Ovary (tissue), 9 donors: ENCODE results near the gene SMIM43. TPM values are rescaled to one million over a fixed set of nuclear protein-coding genes. Genes with fewer than 3 reads are reported as not detected.

ENCODE experiments used
- DNase-seq, 5 donors: peaks; one replicate each; pipeline ENCODE4 v3.0.0-alpha.2; 2019 to 2020
- H3K27ac ChIP-seq, 2 donors: fragments of 200-600 bp; one replicate each; pipeline versions ENCODE4 v1.5.1 to v1.8.0; 2019 to 2022
- H3K27me3 ChIP-seq: fragments of 200-600 bp; one replicate; pipeline ENCODE4 v1.8.0; 2022
- H3K36me3 ChIP-seq: fragments of 200-600 bp; sonication (generic); one replicate; pipeline ENCODE4 v1.5.1; 2019
- H3K4me1 ChIP-seq: one replicate; pipeline ENCODE4 v1.8.1; 2013; ENCODE audit warnings: mild to moderate bottlenecking, moderate library complexity; ENCODE audit not compliant: insufficient read depth
- H3K4me3 ChIP-seq: fragments of 200-600 bp; sonication (generic); one replicate; pipeline ENCODE4 v1.5.1; 2017
- H3K9me3 ChIP-seq, 2 donors: fragments of 200-600 bp in 1 of 2; sonication (generic) in 1 of 2; one replicate each; pipeline versions ENCODE4 v1.5.1 to v1.8.1; 2013 to 2019; ENCODE audit warnings: mild to moderate bottlenecking in 1 of 2, moderate library complexity in 1 of 2
- CTCF ChIP-seq, 3 donors: fragments of 450-650 bp in 2 of 3; fragments of 200-600 bp in 1 of 3; IDR thresholded peaks; one replicate each; pipeline versions ENCODE4 v1.5.1 to v1.8.0; 2016 to 2022; ENCODE audit warnings: antibody characterized with exemption in 3 of 3, mild to moderate bottlenecking in 1 of 3
- EP300 ChIP-seq: sonication (generic); formaldehyde crosslinking; IDR thresholded peaks from one replicate; pipeline ENCODE4 v1.6.1; 2017; ENCODE audit warnings: antibody characterized with exemption
- POLR2A ChIP-seq: fragments of 450-650 bp; IDR thresholded peaks from one replicate; pipeline ENCODE4 v1.6.1; 2017; ENCODE audit warnings: antibody characterized with exemption, mild to moderate bottlenecking, moderate library complexity
- WGBS, 3 donors: extraction: QIAGEN DNeasy Blood & Tissue Kit in 1 of 3; methylation state at CpG; one replicate each; pipeline versions ENCODE4 v1.1.5 to v1.1.7; 2013 to 2017; 5-methylcytosine and 5-hydroxymethylcytosine counted together
- intact Hi-C, 4 donors: fragments of 100-400 bp; cut with DNase I; formaldehyde crosslinking; loops; one replicate each; pipeline versions ENCODE4 v1.11.0 to v1.15.1; 2022 to 2023
- polyA plus RNA-seq, 2 donors: library from polyadenylated mRNA; stranded (reverse); fragments of 200-250 nt in 1 of 2; fragments of 350-450 nt in 1 of 2; fragmentation: Illumina TruSeq in 1 of 2; extraction: RNeasy Lipid Tissue Mini Kit (QIAGEN cat#74804) in 1 of 2; gene quantifications; one replicate each; pipeline ENCODE4 v1.2.3, GENCODE V29; 2013 to 2014
- total RNA-seq, 7 donors: library from RNA; depleted of rRNA in 2 of 7; stranded (reverse); fragments of >200 nt in 2 of 7; fragmentation: NEBNext Ultra II Directional in 3 of 7; extraction: Animal tissue kit (Norgen Biotek cat#: 25700) in 3 of 7; gene quantifications; one replicate each; pipeline versions ENCODE4 v1.1.0 to v1.2.4, GENCODE V29; 2016 to 2023
- donor health status: DM: no; HTN: no; CAD: no; lungs with moderate emphysema.
- donor health status: DM: no; HTN: no; CAD: no.
- donor health status: Bipolar disorder and iron deficiency.
- donor health status: DM: yes; HTN: yes; CAD: no.
- donor health status: DM: no; HTN: no; CAD: no.
- donor health status: DM: yes; HTN: yes; CAD: no.

Gene SMIM43
- total and polyA plus RNA-seq, 9 donors = 0.11 to 0.40 (median 0.25) TPM; not detected in 5

GRCh38 chr4:121778991-121779628 lies 14.1 kb upstream of the SMIM43 start:
- Histone ChIP-seq H3K9me3 (no peaks in the 10 kb centered on the region), H3K4me1 (no peaks in the 10 kb centered on the region), H3K4me3 (no peak overlapping the region), H3K36me3 (no peaks in the 10 kb centered on the region), H3K27ac (no peak overlapping the region), H3K27me3 (no peaks in the 10 kb centered on the region)
- no peak for DNase-seq
- TF ChIP-seq POLR2A = no peak
- no peak for TF ChIP-seq EP300
- TF ChIP-seq CTCF (IDR thresholded peaks at IDR 0.05) = no peak
- intact Hi-C loops = no loop called here
- 83 to 87% (median 84%) methylated on average over 8 of the region's 8 CpGs for WGBS, 3 donors

- TF ChIP-seq CTCF (IDR thresholded peaks at IDR 0.05) (no peak), POLR2A (no peak), EP300 (no peak)
- DNase-seq = no peak
- Histone ChIP-seq H3K27me3 (no peaks in the 10 kb centered on the region), H3K36me3 (no peaks in the 10 kb centered on the region), H3K27ac (no peak overlapping the region), H3K4me1 (no peaks in the 10 kb centered on the region), H3K4me3 (no peak overlapping the region), H3K9me3 (no peaks in the 10 kb centered on the region)
- intact Hi-C loops = no loop called here
- 42 to 46% (median 43%) methylated on average over 3 of the region's 3 CpGs for WGBS, 3 donors
These were observed 12.7 kb upstream of the SMIM43 start for GRCh38 chr4:121777625-121778024.

GRCh38 chr4:121776610-121777401 lies 11.8 kb upstream of the SMIM43 start:
- Histone ChIP-seq H3K4me3 (no peak overlapping the region), H3K4me1 (no peaks in the 10 kb centered on the region), H3K36me3 (no peaks in the 10 kb centered on the region), H3K27ac (no peak overlapping the region), H3K9me3 (no peaks in the 10 kb centered on the region), H3K27me3 (no peaks in the 10 kb centered on the region)
- intact Hi-C loops = no loop called here
- no peak for DNase-seq
- 83 to 86% (median 86%) methylated on average over 6 of the region's 6 CpGs for WGBS, 3 donors
- TF ChIP-seq CTCF (IDR thresholded peaks at IDR 0.05) (no peak), POLR2A (no peak)

- no peak for TF ChIP-seq POLR2A
- no peak for TF ChIP-seq CTCF (IDR thresholded peaks at IDR 0.05)
- no peak for TF ChIP-seq EP300
- Histone ChIP-seq H3K4me1 (no peaks in the 10 kb centered on the region), H3K36me3 (no peaks in the 10 kb centered on the region), H3K9me3 (no peaks in the 10 kb centered on the region), H3K4me3 (no peak overlapping the region), H3K27ac (no peak overlapping the region), H3K27me3 (no peaks in the 10 kb centered on the region)
- 83 to 93% (median 92%) methylated on average over 1 of the region's 1 CpG for WGBS, 3 donors
- DNase-seq = no peak
- intact Hi-C loops = no loop called here
These were observed 8.9 kb upstream of the SMIM43 start for GRCh38 chr4:121773883-121774282.
